SH-SY5Y (cell line): ENCODE measurements around the gene RGS14.
A peak's percentile ranks its signal among the peaks of the same experiment; 100 is the strongest.

ENCODE experiments used
- GATA2 ChIP-seq: IDR thresholded peaks from 2 replicates; pipeline ENCODE4 v1.6.1; 2011; ENCODE audit warnings: mild to moderate bottlenecking, low read depth, low read length
- GATA3 ChIP-seq: IDR thresholded peaks from 2 replicates; pipeline ENCODE4 v1.6.1; 2011; ENCODE audit warnings: low read depth, mild to moderate bottlenecking, low read length, moderate library complexity

RGS14 gene

DNA sequence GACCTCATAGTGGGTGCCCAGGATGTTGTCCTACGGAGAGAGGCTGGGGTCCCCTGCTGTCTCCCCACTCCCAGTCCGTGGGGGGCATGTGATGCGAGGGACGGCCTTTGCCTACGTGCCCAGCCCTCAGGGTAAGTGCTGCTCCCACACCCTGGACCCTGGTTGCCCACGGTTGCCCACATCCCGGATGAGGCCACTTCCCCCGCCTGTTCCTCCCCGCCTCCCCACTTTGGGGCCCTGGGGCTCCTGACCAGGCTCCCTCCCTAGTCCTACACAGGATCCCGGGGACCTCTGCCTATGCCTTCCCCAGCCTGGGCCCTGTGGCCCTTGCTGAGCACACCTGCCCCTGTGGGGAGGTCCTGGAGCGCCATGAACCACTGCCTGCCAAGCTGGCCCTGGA lies 28.0 kb downstream of the RGS14 start:
- TF ChIP-seq GATA3 (no peak), GATA2 (no peak)

DNA sequence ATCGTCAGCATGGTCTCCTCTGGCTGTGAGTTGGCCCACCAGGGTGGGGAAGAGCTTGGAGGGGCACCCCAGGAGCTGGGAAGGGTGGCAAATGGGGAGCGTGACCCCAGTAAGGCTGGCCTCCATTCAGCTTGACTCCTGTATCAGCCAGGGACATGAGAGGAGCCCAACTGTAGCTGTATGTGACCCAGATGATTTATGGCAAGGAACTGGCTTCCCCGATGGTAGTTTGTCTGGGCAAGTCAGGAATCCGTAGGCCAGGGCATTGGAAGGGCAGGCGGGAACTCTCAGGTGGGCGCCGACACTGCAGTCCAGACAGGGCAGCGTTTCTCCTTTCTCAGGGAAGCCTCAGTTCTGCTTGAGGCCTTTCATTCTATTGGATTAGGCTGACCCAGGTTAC lies 28.8 kb downstream of the RGS14 start:
- TF ChIP-seq GATA2 (no peak), GATA3 (no peak)

DNA sequence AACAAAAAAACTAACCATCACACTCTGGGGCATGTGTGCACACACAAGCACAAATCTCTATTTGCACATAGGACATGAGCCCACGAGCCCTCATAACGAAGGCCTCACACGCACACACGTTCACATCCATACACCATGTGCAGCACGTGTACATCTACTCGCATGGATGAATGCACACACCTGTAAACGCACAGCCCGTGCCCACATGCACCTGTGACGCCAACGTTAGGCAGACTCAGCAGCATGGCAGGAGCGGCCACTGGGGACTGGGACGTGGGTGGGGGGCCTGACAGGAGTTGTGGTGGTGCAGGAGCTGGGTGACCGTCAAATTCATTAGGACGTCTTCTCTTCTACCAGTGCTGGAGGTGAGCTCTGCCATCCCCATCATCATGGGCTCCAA lies 29.7 kb downstream of the RGS14 start:
- TF ChIP-seq GATA3, result no peak
- TF ChIP-seq GATA2, result no peak

GRCh38 chr5:177388521-177389052 lies 30.9 kb downstream of the RGS14 start:
- no peak for TF ChIP-seq GATA2
- no peak for TF ChIP-seq GATA3

GRCh38 chr5:177389241-177390169 lies 31.8 kb downstream of the RGS14 start:
- TF ChIP-seq GATA2, result no peak
- no peak for TF ChIP-seq GATA3

DNA sequence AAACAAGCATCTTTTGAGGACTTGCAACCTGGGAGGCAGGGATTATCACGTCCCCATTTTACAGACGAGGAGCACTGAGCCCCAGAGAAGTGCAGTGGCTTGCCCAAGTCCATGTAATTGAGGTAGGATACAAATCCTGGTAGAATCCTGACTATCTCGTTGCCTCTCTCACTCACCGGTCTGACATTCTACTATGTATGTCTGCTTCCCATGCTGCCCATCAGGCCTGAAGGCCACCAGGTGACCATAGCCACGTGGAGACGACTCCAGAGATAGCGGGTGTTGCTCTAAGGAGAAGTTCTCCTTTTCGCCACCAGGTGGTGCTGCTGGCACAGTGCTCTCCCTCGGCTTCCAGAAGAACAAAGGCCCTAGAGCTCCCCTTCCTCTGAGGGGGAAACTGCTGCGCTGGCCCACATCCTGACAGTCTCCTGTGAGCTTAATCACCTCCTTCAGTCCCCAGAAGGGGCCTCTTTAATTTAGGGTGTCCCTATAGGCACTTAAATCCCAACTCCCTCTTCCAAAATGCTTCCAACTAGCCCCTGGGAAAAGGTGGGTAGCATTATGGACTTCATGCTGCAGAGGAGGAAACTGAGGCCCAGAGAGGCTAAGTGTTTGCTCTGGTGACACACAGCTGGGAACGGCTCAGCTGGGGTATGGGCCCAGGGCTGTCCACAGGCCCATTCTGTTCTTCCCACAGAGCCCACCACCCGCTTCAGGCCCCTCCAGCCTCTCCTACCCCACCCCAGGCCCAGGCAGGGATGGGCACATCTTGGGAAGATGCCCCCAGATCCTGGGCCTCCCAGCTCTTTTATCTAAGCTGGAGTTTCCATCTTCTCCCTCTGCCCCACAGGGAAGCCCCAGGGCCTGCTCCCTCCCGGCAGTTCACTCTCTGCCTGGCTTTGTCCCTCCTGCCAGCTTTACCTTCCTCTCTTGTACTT lies 32.9 kb downstream of the RGS14 start:
- peak; percentile 33; the same call in 1 of the 2 replicates for TF ChIP-seq GATA2
- no peak for TF ChIP-seq GATA3

GRCh38 chr5:177392765-177393164 lies 35.0 kb downstream of the RGS14 start:
- TF ChIP-seq GATA2 (no peak), GATA3 (no peak)

DNA sequence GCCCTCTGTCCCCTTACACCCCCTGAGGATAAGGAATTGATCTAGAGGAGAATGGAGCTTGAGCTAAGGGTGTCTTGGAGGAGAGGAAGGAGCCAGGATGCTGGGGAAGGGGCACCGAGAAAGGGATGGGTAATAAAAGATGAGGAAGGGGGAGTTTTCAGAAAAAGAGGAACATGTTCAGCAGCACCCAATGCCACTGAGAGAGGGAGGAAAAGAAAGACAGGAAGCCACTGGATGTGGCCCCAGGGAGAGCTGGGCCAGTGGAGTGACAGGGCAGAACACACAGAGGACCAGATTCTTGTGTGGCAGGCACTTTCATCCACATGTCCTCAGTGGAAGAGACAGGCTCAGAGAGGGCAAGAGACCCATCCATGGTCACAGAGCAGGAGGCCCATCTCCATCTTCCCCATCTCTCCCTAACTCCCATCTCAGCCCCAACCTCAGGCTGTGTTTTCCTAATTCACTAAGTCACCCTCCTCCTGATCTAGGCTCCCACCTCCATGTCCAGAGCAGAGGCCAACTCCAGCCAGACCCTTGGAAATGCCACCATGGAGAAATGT lies 35.6 kb downstream of the RGS14 start:
- TF ChIP-seq GATA3 (no peak), GATA2 (no peak)

- TF ChIP-seq GATA3 (no peak), GATA2 (no peak)
Observed at GRCh38 chr5:177393990-177394389, 36.3 kb downstream of the RGS14 start.

DNA sequence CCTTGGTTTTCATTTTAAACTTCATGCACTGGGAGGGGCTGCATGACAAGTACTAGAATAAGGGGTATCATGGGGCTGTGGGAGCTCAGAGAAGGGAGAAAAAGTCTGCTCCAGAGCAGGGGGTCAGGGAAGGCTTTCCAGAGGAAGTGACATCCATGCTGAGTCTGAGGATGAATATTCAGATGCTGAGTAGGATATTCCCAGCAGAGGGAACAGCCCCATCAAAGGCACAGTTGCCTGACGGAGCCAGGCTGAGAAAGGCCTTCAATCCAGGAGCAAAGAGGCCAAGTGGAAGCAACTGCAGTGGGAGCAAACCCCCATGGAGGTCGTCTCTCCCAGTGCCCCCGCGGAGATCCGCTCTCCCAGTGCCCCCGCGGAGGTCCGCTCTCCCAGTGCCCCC lies 38.4 kb downstream of the RGS14 start:
- no peak for TF ChIP-seq GATA2
- no peak for TF ChIP-seq GATA3

DNA sequence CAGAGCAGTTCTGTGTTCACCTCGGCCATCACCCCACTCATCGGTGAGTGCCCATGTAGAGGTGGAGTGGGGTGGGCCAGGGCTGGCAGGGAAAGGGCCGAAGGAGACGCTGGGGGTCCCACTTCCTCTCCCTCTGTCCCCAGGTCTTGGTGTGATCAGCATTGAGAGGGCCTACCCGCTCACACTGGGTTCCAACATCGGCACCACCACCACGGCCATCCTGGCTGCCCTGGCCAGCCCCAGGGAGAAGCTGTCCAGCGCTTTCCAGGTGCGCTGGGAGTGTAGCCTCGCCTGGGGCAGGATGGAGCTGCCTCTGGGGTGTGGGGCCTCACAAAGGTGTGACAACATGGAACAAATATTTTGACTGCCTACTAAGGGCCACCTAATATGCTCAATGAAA lies 39.1 kb downstream of the RGS14 start:
- TF ChIP-seq GATA3 (no peak), GATA2 (no peak)

GRCh38 chr5:177397875-177398390 lies 40.2 kb downstream of the RGS14 start:
- TF ChIP-seq GATA3, result no peak
- no peak for TF ChIP-seq GATA2

- TF ChIP-seq GATA3 (no peak), GATA2 (no peak)
Observed at GRCh38 chr5:177399997-177400868, 42.5 kb downstream of the RGS14 start, which contains the start of gene PFN3. PFN3 (minus strand) TSS chr5:177400661; CDS start chr5:177400576, 85 bp downstream.
